ENCODE measurements around the gene SEPTIN12.

GRCh38 chr16:4825196-4825595 lies 37.1 kb upstream of the SEPTIN12 start:
- TF ChIP-seq CTCF (IDR thresholded peaks at IDR 0.05) (no peak), POLR2A (IDR thresholded peaks at IDR 0.05) (no peak)
